Keratinocyte (primary cell): ENCODE results near the gene TRDN. TPM values are rescaled to one million over a fixed set of nuclear protein-coding genes. Genes with fewer than 3 reads are reported as not detected.

Experiments
- DNase-seq: peaks from one replicate; pipeline ENCODE4 v3.0.0-alpha.2; 2011; ENCODE audit warnings: low read depth, missing footprints, low spot score
- FAIRE-seq: peaks from 2 replicates; lab custom pipeline; 2011; peaks lifted over from hg19 to GRCh38; lab: Jason Lieb, UNC
- H2AFZ ChIP-seq: 2 replicates; pipeline ENCODE4 v1.6.0; 2012; ENCODE audit warnings: low read length, control low read depth, inconsistent platforms; ENCODE audit not compliant: control insufficient read depth
- H3K27ac ChIP-seq: 2 replicates; pipeline ENCODE4 v1.5.1; 2011; ENCODE audit warnings: low read length; ENCODE audit not compliant: control insufficient read depth, insufficient read depth
- H3K27me3 ChIP-seq: 3 replicates; pipeline ENCODE4 v1.6.0; 2011; ENCODE audit warnings: low read length; ENCODE audit not compliant: control insufficient read depth, insufficient read depth; ENCODE audit errors: extremely low read depth
- H3K36me3 ChIP-seq, 2 experiments: 2 replicates in 1 of 2; 3 replicates in 1 of 2; pipeline ENCODE4 v1.5.1; 2011; ENCODE audit warnings: low read length in 2 of 2, mild to moderate bottlenecking in 1 of 2; ENCODE audit not compliant: control insufficient read depth in 2 of 2, insufficient read depth in 2 of 2; ENCODE audit errors: extremely low read depth in 1 of 2
- H3K4me1 ChIP-seq: 3 replicates; pipeline ENCODE4 v1.5.1; 2011; ENCODE audit warnings: low read length; ENCODE audit not compliant: control insufficient read depth, insufficient read depth; ENCODE audit errors: extremely low read depth
- H3K4me2 ChIP-seq: 3 replicates; pipeline ENCODE4 v1.6.0; 2011; ENCODE audit warnings: low read depth, low read length; ENCODE audit not compliant: control insufficient read depth, insufficient read depth; ENCODE audit errors: extremely low read depth
- H3K4me3 ChIP-seq, 3 experiments: fragments of 200-600 bp in 1 of 3; sonication (generic) in 1 of 3; 2 replicates in 2 of 3; 3 replicates in 1 of 3; pipeline ENCODE4 v1.5.1; 2011 to 2016; ENCODE audit warnings: low read length in 3 of 3, mild to moderate bottlenecking in 3 of 3, control low read depth in 2 of 3, inconsistent platforms in 1 of 3, low read depth in 1 of 3, mixed read lengths in 1 of 3, mixed run types in 1 of 3, moderate library complexity in 1 of 3; ENCODE audit not compliant: control insufficient read depth in 2 of 3, insufficient read depth in 2 of 3; ENCODE audit errors: extremely low read depth in 1 of 3
- H3K79me2 ChIP-seq: 2 replicates; pipeline ENCODE4 v1.6.0; 2012; ENCODE audit warnings: low read length; ENCODE audit not compliant: control insufficient read depth, insufficient read depth
- H3K9ac ChIP-seq: 3 replicates; pipeline ENCODE4 v1.6.0; 2011; ENCODE audit warnings: low read length; ENCODE audit not compliant: control insufficient read depth, insufficient read depth; ENCODE audit errors: extremely low read depth
- H3K9me1 ChIP-seq: 3 replicates; pipeline ENCODE4 v1.6.0; 2011; ENCODE audit warnings: low read length; ENCODE audit not compliant: control insufficient read depth, insufficient read depth; ENCODE audit errors: extremely low read depth
- H3K9me3 ChIP-seq: 2 replicates; pipeline ENCODE4 v1.5.1; 2012; ENCODE audit warnings: low read depth, low read length; ENCODE audit not compliant: control insufficient read depth
- H4K20me1 ChIP-seq: 3 replicates; pipeline ENCODE4 v1.6.0; 2011; ENCODE audit warnings: low read length; ENCODE audit not compliant: control insufficient read depth, insufficient read depth; ENCODE audit errors: extremely low read depth
- CTCF ChIP-seq, 3 experiments: IDR thresholded peaks in 1 of 3; conservative IDR thresholded peaks in 1 of 3; optimal IDR thresholded peaks in 1 of 3; 2 replicates in 2 of 3; 3 replicates in 1 of 3; pipeline versions ENCODE3 to v1.5.1; 2011; ENCODE audit warnings: low read length in 3 of 3, mild to moderate bottlenecking in 3 of 3, moderate library complexity in 2 of 3, control low read depth in 1 of 3, inconsistent platforms in 1 of 3; ENCODE audit not compliant: insufficient read depth in 2 of 3; ENCODE audit errors: extremely low read depth in 1 of 3
- EZH2 ChIP-seq: IDR thresholded peaks from one replicate; pipeline ENCODE4 v1.6.1; 2012; ENCODE audit warnings: inconsistent platforms, mild to moderate bottlenecking, low read length, moderate library complexity
- dilution Hi-C: fragments of 300-500 bp; cut with MboI; formaldehyde crosslinking; loops from one replicate; pipeline ENCODE4 v1.7.0; 2020; ENCODE audit warnings: low sequenced_read_pairs; ENCODE audit not compliant: extremely low pct_ligation_motif_present
- polyA plus RNA-seq, 5 experiments: library from polyadenylated mRNA; depleted of rRNA in 3 of 5; stranded (reverse) in 3 of 5; stranded (forward) in 1 of 5; unstranded in 1 of 5; fragments of >200 nt; gene quantifications; 1 replicate in 1 of 5; 2 replicates in 3 of 5; 3 replicates in 1 of 5; pipeline versions ENCODE4 v1.2.1 to v1.2.3, GENCODE V29; 2011 to 2012; ENCODE audit warnings: missing spikeins in 2 of 5, low read depth in 1 of 5, low replicate concordance in 1 of 5

TRDN gene
- polyA plus RNA-seq, 1 donor (not counting 4 experiments of a cell fraction or from before 2014, with no cell fraction given), result not detected

GRCh38 chr6:123549476-123549875 is 87.3 kb downstream of the TRDN start:
- no peaks in the 10 kb centered on the region for H3K9me3 ChIP-seq
- no peak overlapping the region for H3K27ac ChIP-seq
- no peak overlapping the region for H3K4me2 ChIP-seq
- no peaks in the 10 kb centered on the region for H3K4me1 ChIP-seq
- no peak for DNase-seq
- no peaks in the 10 kb centered on the region for H3K36me3 ChIP-seq
- no peak overlapping the region for H3K4me3 ChIP-seq
- H2AFZ ChIP-seq, result no peak overlapping the region
- no peaks in the 10 kb centered on the region for H3K79me2 ChIP-seq
- no peaks in the 10 kb centered on the region for H4K20me1 ChIP-seq
- no peaks in the 10 kb centered on the region for H3K9me1 ChIP-seq
- TF ChIP-seq EZH2 (no peak), CTCF (optimal IDR thresholded peaks at IDR 0.05 in 1 of 3, IDR thresholded peaks at IDR 0.05 in 1 of 3, conservative IDR thresholded peaks at IDR 0.05 in 1 of 3; ENCODE audit: extremely low read depth in 1 of 3, insufficient read depth in 2 of 3, low read length in 3 of 3) (no peak)
- H3K27me3 ChIP-seq, result no peaks in the 10 kb centered on the region
- H3K9ac ChIP-seq, result no peak overlapping the region
- dilution Hi-C loops, result no loop called here
- FAIRE-seq, result no peak

GRCh38 chr6:123547216-123547978 is 89.4 kb downstream of the TRDN start:
- H3K9me3 ChIP-seq, result no peaks in the 10 kb centered on the region
- H3K27ac ChIP-seq, result no peak overlapping the region
- dilution Hi-C loops, result no loop called here
- no peak for FAIRE-seq
- no peaks in the 10 kb centered on the region for H3K4me1 ChIP-seq
- H3K36me3 ChIP-seq, result no peaks in the 10 kb centered on the region
- no peak overlapping the region for H2AFZ ChIP-seq
- DNase-seq, result no peak
- H3K27me3 ChIP-seq, result no peaks in the 10 kb centered on the region
- H3K9me1 ChIP-seq, result no peaks in the 10 kb centered on the region
- no peak overlapping the region for H3K4me3 ChIP-seq
- H3K4me2 ChIP-seq, result no peak overlapping the region
- H4K20me1 ChIP-seq, result no peaks in the 10 kb centered on the region
- TF ChIP-seq EZH2 (no peak), CTCF (optimal IDR thresholded peaks at IDR 0.05 in 1 of 3, IDR thresholded peaks at IDR 0.05 in 1 of 3, conservative IDR thresholded peaks at IDR 0.05 in 1 of 3; ENCODE audit: extremely low read depth in 1 of 3, insufficient read depth in 2 of 3, low read length in 3 of 3) (no peak)
- H3K79me2 ChIP-seq, result no peaks in the 10 kb centered on the region
- no peak overlapping the region for H3K9ac ChIP-seq
